GM21619 (cell line): ENCODE results near the gene ZFHX3.

Experiments
- ATAC-seq: cut with Tn5 transposase; IDR thresholded peaks from one replicate; pipeline ENCODE4 v1.9.1; 2021; ENCODE audit not compliant: unreplicated experiment

The ZFHX3 gene

DNA sequence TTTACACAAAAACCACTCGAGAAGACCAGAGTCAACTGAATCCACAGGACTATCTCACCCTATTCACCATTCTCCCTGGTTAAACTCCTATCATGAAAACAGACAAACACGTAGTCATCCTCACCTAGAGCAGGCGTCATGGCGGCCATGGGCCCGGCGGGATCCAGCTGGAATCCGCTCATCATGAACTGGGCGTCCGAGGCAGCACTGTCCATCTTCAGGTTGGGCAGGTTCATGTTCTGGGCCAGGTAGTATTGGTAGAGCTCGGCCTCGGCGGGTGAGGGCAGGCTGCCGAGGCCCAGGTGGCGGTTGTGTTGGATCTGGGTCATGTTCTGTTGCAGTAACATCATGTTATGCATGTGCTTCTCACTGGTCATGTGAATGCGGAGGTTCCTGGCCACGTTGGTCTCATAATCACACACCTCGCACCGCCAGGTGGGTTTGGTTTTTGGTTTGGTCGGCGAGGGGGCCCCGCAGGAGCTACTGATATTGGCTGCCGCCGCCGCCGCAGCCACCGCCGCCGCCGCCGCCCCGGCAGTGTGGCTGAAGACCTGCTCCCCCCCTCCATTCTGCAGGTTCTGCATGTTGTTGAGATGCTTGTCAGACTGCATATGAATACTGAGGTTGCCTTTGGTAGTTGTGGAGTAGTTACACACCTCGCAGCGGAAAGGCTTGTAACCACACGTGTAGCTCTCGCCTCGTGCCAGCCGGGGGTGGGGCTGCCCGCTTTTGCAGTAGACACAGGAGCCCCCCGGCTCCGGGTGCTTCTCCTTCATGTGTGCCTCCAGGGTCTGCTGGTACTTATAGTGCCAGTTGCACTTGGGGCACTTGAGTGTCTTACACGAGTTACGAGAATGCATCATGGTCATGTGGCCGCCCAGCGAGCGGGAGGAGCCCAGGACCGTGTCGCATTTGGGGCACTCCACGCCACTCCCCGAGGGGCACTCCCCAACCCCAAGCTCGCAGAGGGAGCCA lies 90.3 kb downstream of the ZFHX3 start:
- ATAC-seq = no peak

DNA sequence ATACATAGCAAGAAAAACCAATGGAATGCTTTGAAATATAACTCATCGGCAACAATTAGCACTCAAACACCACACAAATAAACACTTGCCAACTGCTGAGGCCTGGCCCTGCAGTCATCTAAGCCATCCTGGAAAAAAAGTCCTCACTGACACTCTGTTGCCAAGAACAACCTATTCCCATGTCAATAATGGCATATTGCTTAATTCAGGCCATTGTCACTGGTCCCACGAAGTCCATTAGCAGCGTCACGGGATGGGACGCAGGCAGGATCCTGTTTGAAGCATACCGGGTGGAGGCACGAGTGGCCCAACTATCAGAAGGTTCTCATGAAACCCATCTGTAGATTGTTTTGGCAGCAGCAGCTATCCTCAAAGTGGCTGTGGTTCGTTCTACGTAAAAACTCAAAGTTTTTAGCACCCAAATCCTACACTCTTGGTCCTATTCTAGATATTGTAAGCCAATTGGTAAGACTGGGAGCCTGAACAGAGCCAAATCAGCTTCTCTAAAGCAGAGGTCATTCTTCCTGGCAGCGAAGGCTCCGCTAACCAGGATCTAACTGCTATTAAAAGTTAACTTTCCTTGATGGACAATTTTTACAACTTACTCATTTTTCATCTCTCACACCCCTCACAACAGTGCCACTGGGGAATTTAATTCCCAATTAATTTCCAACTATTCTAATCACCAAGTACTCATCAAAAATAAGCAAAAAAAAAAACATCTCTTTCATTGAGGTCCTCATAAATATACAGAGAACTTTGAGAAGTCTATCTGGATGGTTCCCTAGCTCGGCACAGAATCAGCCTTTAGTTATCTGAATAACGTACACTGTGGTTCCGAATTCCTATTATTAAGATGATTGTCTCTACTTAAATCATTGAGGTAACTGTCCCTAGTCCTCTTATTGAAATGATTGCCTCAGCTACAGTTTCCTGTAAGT lies 91.5 kb downstream of the ZFHX3 start:
- ATAC-seq = no peak

DNA sequence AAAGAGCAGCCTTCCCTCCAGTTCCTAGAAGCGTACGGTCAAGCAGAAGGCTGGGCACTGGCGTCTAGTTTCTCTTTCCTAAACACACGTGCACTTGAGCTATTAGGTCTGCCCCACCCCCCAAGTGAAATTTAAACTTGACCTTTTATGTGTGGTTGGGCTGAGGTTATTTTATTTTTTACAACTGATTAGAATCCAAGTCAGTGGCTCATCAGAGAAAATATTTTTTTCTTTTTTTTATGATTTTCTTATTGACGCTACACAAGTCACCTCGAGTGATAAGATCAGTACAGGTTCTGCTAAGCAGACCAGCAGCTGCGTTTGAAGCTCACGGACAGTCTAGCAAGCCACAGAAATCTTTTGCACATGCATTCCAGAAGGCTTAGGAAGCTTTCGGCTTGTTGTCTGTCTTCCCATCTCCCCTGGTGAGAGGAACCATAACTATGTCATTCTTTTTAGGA lies 95.1 kb downstream of the ZFHX3 start:
- ATAC-seq = no peak

DNA sequence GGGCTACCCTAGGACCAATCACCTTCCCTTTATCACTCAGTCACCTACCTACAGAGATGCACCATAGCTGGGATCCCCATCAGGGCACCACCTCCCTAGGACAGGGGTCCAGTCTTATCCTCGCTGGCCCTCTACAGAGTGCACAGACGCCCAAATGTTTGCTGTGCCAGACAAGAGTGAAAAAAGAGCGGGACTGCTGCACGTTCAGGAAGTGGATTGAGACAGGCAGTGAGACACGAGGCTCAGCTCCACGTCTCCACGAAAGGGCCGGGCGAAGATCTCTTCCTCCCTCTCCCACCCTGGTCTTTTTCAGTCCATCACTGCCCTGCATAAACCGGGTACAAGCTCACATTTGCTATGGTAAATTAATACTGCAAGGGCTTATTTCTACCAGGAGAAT lies 95.5 kb downstream of the ZFHX3 start:
- ATAC-seq = no peak

DNA sequence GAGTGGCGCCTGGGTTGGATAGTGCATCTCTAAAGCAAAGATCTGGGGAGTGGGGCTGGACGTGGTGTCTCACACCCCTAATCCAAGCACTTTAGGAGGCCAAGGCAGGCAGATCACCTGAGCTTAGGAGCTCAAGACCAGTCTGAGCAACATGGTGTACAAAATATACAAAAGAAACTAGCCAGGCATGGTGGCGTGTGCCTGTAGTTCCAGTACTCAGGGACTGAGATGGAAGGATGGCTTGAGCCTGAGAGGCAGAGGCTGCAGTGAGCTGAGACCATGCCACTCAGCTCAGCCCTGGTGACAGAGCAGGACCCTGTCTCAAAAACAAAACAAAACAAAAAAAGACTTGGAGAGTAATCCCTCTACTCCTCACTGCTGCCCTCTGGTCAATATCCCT lies 96.0 kb downstream of the ZFHX3 start:
- ATAC-seq = no peak

DNA sequence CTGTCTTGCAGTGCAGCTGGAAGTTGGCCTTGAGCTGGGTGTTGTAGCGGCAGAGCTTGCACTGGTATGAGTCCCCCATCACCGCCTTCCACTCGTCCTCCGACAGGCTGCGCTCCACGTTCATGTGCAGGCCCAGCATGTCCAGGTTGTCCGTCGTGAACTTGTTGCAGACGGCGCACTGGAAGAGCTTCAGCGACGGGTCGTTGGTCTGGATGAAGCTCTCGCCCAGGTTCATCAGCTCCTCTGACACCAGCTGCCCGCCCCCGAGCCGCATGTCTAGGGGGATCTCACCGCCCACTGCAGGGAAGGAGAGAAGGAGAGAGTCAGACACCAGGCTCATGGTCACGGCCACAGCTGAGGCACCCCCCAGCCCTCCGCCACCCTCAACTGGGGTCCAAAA lies 97.3 kb downstream of the ZFHX3 start:
- ATAC-seq = no peak

DNA sequence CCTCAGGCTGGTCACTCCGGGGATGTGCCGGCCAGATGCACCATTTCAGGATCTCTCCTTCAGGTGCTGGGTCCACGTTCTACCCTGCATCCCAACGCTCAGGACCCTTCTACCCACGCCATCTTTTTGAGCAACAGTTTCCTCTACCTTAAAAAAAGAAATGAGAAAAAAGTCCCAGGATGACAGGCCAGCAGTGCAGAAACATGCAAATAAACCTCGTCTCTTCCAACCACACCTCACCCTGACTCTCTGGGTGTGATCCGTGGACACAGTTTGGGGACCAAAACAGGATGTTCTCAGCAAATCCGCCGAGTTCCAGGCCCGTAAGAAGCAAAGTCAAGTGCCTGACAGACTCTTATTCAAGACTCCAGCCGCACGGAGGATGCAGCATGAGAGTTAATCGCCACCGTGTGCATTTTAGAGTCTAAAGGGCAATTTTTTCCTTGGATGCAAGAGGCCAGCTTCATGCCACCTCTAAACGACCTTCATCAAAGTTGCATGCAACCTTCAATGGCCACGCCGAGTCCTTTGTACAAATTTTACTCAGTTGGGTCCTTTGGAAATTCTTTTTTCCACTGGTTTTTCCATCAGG lies 99.6 kb downstream of the ZFHX3 start:
- no peak for ATAC-seq

DNA sequence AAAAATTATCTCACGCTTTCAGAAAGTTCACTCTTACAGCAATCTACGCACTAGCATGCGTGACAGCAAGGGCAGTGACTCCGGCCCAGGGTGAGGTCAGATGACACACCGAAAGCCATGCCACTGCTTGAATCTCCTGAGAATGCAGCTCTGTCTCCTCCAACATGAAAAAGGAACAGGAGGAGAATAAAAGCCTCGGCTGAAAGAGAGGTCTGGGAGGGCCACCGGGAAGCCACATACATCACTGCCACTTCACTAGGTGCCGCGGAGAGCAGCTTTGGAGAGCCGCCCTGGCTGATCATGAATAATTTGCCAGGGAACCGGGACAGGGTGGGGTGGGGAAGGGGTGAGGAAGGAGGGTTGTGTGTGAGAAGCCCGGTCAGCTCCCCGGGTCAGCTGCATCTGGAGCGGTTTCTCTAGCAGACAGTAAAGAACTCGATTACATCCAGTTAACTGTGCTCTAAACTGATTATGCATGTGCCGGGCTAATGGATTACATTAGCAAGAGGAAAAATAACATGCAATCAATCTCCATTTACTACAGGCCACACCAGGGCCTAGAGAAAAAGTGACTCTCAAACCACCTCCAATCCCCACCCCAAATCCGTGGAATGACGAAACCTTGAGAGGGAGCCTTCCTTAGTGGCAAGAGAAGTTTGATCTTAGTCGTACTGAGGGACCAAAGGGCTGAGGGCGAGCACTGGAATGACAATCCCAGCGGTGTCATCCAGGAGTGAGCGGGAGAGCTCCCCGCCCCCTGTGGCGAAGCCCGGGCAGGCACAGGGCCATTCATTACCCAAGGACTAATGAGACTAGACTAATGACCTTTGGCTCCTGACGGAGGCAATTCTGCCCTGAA lies 100.3 kb downstream of the ZFHX3 start:
- no peak for ATAC-seq

DNA sequence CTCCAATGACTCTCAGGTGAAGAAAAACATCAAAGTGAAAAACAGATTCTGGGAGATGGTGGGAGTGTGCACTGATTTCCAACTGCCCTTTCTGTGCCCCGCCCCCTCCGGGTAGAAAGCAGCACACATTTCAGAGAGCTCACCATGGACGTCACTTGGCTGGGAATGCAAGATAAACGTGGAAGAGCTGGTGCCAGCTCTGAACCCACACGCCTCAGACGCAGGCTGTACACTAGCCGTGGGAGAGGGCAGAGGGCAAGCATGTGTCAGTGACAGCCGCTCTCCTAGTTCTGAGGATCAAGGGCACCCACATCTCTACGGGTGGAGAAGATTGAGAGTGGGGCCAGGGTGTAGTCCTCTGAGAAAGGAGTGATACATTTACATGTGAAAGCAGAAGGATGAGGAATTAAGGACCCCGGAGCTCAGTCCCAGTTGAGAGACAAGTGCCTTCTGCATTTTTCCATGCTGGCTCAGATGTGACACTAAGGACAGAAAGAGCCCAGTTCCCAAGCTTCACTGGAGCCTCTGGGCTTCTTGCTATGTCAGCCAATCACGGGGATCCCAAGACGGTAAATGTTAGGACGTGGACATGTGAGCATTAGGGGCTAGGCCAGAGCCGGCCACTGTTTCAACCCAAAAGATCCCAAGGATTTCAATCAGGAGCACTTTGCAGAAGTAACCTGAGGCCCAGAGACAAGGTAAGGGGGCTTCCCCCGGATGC lies 101.3 kb downstream of the ZFHX3 start:
- no peak for ATAC-seq

DNA sequence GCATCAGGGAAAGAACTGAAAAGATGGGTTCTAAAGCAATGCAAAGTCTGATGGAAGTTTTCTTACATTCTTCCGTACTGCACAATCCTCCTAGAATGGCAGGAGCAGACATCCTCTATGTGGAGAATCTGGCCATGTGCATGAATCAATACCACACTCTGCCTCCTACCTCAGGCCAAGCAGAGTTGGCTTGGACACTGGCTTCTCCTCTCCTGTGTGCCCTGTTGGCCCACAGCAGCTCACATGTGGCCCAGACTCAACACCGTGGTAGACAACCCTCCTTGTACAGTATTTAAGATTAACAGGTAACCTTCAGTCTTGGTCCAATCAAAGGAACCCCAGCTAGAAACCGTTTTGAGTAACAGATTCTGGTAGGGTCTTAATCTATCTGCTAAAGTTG lies 101.9 kb downstream of the ZFHX3 start:
- ATAC-seq = no peak

DNA sequence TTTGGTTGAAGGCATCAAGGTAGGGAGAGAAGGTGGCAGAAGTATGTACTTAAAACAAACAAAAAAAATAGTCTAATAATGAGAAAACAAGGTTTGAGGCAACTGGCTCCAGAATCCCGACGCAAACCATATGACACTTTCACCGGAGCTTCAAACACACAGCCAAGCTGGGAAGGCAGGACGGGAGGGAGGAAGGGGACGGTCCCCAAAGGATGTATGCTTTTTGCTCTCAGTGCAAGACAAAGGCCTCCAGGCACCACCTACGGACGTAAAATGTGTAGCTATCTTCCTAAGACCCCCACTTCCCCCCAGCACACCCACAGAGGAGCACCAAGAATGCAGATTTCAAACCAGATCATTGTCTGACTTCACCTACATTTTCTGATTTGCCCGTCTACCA lies 102.3 kb downstream of the ZFHX3 start:
- ATAC-seq = no peak

DNA sequence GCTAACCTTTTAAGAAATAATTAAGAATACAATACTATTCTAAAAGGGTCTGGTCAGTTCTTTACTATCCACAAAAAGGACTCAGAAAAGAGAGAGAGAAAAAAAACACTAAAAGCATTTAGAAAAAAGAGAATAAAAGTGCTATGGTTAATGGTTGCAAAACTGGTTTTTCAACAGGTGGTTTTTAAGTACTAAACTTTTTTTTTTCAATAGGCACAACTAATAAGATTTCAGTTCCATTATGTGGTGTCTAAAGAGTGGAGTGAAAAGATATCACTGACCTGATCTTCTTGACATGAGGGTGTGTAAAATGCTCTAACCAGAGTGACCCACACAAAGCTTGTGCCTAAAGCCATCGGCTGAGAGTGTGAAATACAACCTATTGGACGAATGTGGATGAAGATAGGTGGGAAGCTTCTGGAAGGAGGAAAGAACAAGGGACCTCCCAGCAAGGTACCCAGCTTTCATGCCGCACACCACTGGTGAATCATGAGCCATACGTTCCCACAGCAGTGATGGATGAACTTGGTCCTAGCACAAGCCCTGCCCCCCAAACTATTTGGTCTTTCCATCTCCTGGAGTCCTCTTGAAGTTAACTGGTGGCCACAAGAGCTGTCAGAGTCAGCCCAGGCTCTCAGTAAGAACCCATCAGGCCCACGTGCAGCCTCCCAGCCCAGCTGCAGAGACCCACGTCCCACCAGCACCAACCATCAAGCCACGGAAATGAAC lies 103.0 kb downstream of the ZFHX3 start:
- no peak for ATAC-seq

DNA sequence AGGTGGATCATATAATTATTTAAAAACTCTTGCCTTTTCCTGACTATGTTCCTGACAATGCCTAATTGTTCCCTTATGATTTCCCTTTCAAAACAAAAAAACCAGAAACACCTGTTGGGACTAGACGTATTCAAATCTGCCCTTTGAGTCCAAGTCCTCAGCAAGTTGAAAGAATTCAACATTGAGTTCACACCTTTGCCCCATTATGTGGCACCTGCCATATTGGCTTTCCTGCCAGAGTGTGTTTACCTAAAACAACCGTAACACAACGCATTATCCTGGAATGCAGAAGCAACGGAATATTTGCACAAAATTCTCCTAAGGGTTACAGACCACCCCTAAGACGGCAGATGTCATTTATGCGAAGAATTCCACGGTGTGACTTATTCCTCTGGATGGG lies 105.9 kb downstream of the ZFHX3 start:
- no peak for ATAC-seq

DNA sequence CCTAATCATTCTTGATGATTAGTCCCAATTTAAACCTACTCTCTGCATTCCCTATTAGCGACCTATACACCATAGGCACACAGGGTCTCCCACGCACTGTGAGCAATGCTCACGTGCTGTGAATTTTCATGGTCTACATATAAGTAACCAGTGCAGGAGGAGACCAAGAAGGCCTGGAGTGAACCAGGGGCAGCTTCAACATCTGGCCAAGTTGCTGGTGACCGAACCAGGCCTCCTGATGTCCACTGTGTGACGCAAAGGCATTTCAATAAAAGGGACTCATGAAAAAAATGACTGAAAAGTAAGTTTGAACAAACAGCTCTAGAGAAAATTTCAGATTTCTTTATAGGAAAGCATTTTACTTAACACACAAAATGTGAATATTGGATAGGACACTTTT lies 107.0 kb downstream of the ZFHX3 start:
- no peak for ATAC-seq

DNA sequence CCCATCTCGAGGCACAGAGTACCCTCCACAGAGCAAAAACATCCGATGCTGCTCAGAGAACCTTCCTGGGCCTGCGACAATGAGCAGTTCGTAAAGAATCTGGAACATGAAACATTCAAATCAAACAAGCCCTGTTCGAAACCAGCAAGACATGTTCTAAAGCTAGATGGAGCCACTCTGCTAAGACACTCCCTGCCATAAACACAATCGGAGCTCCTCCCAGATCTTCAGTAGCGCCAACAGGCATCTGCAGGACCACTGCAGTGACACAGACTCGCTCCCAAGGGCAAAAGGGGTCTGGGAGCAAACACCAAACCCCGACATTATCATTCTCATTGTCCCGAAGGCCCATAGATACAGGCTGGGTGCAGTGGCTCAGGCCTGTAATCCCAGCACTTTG lies 108.7 kb downstream of the ZFHX3 start:
- no peak for ATAC-seq

DNA sequence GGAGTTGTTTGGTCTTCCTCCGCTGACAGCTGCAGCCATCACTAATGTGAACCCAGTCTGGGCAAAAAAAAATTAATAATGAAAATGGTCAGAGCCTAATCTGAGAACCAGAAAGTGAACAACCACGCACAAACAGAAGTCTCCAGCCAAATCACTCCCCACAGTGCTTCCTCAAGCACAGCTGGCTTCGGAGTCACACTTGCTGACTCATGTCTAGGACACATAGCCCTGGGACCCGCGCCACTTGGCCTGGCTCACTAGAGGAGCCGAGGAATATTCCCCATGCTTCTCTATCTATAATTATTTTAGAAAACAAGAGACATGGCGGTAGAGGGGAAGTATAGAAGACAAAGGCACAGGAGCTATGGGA lies 109.1 kb downstream of the ZFHX3 start:
- no peak for ATAC-seq

DNA sequence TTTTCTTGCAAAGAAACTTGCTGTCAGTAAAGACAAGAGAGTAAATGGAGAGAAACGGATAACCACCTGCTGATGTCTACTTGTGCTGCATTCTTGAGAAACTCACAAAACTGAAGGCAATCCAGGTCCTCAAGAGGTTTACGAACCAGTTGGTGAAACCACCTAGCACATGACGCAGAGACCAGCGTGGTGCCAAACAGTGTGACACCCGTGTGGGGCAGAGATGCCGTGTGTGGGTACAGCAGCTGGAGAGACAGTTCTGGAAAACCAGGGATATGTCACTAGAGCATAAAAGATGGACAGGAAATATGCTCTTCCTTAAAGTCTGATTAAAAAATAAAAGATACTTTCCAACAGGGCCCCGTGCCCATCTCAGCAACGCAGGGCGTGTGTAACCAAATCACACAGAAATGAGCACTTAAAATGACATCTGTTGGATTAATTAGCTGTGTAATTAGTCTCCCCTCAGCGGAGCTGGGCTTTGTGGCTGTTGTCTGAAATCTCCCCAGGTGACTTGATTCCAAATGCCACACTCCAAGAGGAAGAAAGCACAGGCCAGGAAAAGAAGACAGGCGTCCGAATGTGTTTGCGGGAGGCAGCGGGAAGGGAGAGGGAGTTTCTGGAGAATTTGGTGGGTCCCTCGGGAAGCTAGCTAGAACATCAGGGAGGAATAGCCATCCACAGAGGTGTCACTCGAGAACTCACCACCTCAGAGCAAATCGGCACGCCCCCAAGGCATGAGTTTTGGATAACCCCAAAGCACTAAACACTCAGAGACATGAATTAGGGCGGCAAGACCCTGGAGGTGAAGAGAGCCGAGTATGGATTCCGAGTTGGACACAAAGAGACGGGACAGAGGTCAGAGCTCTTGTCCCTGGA lies 109.8 kb downstream of the ZFHX3 start:
- ATAC-seq = no peak

DNA sequence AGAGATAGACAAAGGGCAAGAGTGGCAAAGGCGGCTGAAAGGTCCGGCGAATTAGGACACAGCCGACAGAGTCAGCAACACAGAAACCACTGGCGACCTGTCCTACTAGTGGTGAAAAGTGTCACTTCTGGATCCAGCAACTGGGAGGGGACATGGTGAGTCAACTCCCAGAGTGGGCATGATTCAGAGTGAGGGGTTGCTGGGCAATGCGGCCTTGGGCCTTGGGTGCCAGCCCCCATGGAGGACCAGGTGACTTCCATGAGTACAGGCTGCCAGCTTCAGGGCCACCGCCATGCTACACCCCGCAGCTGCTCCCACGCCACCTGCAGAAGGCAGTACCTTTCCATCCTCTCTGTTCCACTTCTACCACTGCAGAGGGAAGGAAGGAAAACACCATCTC lies 110.6 kb downstream of the ZFHX3 start:
- no peak for ATAC-seq
